GM23338 (cell line): Measurements from ENCODE around the gene PSD4.

Source experiments
- CREB1 ChIP-seq: fragments of 250-450 bp; sonication (Bioruptor Pico); IDR thresholded peaks from 2 replicates; pipeline ENCODE4 v1.5.0; 2020; ENCODE audit warnings: low read depth, mild to moderate bottlenecking, moderate library complexity
- EZH2 ChIP-seq: fragments of 200-600 bp; sonication (generic); IDR thresholded peaks from one replicate; pipeline ENCODE4 v1.8.0; 2017; ENCODE audit warnings: antibody characterized with exemption, mild to moderate bottlenecking, low read depth; ENCODE audit not compliant: unreplicated experiment
- EZH2phosphoT487 ChIP-seq: fragments of 200-600 bp; sonication (generic); IDR thresholded peaks from one replicate; pipeline ENCODE4 v1.8.1; 2018; ENCODE audit warnings: antibody characterized with exemption; ENCODE audit not compliant: unreplicated experiment
- JUNB ChIP-seq: IDR thresholded peaks from one replicate; pipeline ENCODE4 v1.6.1; 2016; ENCODE audit warnings: antibody characterized with exemption; ENCODE audit not compliant: unreplicated experiment
- NANOG ChIP-seq: IDR thresholded peaks from 2 replicates; pipeline ENCODE4 v1.6.1; 2016; ENCODE audit warnings: antibody characterized with exemption, borderline replicate concordance
- POLR2AphosphoS5 ChIP-seq: IDR thresholded peaks from 2 replicates; pipeline ENCODE4 v1.6.1; 2016; ENCODE audit warnings: antibody characterized with exemption, low read depth
- ZNF114 ChIP-seq: fragments of 250-450 bp; sonication (Bioruptor Pico); IDR thresholded peaks from 2 replicates; pipeline ENCODE4 v1.5.0; 2020; ENCODE audit warnings: mild to moderate bottlenecking, moderate library complexity
- ZNF331 ChIP-seq: fragments of 250-450 bp; sonication (Bioruptor Pico); IDR thresholded peaks from 2 replicates; pipeline ENCODE4 v1.5.0; 2020; ENCODE audit warnings: low read depth, mild to moderate bottlenecking, moderate library complexity
- TF ChIP-seq, protein P1 (sequence below), 2 experiments: fragments of 200-600 bp in 1 of 2; sonication (generic) in 1 of 2; conservative IDR thresholded peaks; 2 replicates each; pipeline versions ENCODE4 v1.5.1 to v1.6.1; 2016 to 2017; ENCODE audit warnings: antibody characterized with exemption in 2 of 2, low read depth in 2 of 2, mild to moderate bottlenecking in 2 of 2, moderate library complexity in 1 of 2
- TF ChIP-seq, protein P2 (sequence below): IDR thresholded peaks from one replicate; pipeline ENCODE4 v1.6.1; 2018; ENCODE audit warnings: antibody characterized with exemption; ENCODE audit not compliant: unreplicated experiment

DNA sequence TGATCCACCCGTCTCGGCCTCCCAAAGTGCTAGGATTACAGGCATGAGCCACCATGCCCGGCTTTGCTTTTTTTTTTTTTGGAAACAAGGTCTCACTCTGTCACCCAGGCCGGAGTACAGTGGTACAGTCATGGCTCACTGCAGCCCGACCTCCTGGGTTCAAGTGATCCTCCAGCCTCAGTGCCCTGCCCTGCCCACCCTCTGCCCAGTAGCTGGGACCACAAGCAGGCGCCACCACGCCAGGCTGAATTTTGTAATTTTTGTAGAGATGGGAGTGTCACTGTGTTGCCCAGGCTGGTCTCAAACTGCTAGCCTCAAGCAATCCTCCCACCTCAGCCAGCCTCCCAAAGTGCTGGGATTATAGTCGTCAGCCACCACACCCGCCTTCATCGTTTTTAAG, 11.6 kb upstream of the PSD4 start:
- TF ChIP-seq, protein P1, sequence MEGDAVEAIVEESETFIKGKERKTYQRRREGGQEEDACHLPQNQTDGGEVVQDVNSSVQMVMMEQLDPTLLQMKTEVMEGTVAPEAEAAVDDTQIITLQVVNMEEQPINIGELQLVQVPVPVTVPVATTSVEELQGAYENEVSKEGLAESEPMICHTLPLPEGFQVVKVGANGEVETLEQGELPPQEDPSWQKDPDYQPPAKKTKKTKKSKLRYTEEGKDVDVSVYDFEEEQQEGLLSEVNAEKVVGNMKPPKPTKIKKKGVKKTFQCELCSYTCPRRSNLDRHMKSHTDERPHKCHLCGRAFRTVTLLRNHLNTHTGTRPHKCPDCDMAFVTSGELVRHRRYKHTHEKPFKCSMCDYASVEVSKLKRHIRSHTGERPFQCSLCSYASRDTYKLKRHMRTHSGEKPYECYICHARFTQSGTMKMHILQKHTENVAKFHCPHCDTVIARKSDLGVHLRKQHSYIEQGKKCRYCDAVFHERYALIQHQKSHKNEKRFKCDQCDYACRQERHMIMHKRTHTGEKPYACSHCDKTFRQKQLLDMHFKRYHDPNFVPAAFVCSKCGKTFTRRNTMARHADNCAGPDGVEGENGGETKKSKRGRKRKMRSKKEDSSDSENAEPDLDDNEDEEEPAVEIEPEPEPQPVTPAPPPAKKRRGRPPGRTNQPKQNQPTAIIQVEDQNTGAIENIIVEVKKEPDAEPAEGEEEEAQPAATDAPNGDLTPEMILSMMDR (conservative IDR thresholded peaks at IDR 0.05; ENCODE audit: low read depth in 2 of 2), result no peak
- TF ChIP-seq, protein P2, sequence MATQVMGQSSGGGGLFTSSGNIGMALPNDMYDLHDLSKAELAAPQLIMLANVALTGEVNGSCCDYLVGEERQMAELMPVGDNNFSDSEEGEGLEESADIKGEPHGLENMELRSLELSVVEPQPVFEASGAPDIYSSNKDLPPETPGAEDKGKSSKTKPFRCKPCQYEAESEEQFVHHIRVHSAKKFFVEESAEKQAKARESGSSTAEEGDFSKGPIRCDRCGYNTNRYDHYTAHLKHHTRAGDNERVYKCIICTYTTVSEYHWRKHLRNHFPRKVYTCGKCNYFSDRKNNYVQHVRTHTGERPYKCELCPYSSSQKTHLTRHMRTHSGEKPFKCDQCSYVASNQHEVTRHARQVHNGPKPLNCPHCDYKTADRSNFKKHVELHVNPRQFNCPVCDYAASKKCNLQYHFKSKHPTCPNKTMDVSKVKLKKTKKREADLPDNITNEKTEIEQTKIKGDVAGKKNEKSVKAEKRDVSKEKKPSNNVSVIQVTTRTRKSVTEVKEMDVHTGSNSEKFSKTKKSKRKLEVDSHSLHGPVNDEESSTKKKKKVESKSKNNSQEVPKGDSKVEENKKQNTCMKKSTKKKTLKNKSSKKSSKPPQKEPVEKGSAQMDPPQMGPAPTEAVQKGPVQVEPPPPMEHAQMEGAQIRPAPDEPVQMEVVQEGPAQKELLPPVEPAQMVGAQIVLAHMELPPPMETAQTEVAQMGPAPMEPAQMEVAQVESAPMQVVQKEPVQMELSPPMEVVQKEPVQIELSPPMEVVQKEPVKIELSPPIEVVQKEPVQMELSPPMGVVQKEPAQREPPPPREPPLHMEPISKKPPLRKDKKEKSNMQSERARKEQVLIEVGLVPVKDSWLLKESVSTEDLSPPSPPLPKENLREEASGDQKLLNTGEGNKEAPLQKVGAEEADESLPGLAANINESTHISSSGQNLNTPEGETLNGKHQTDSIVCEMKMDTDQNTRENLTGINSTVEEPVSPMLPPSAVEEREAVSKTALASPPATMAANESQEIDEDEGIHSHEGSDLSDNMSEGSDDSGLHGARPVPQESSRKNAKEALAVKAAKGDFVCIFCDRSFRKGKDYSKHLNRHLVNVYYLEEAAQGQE, result no peak
- TF ChIP-seq EZH2phosphoT487, result no peak
- no peak for TF ChIP-seq CREB1 (CRISPR knock-in tag)
- no peak for TF ChIP-seq EZH2
- TF ChIP-seq ZNF114 (CRISPR knock-in tag), result no peak
- no peak for TF ChIP-seq POLR2AphosphoS5
- TF ChIP-seq JUNB, result no peak
- TF ChIP-seq NANOG, result no peak
- no peak for TF ChIP-seq ZNF331 (CRISPR knock-in tag)
